Stomach (tissue), 4 donors: Measurements from ENCODE around the gene RPL13.

Experiments used
- EP300 ChIP-seq: sonication (generic); formaldehyde crosslinking; IDR thresholded peaks from one replicate; pipeline ENCODE4 v1.6.1; 2017; ENCODE audit warnings: antibody characterized with exemption
- POLR2A ChIP-seq, 4 donors: fragments of 450-650 bp; IDR thresholded peaks; one replicate each; pipeline ENCODE4 v1.6.1; 2016; ENCODE audit warnings: antibody characterized with exemption in 4 of 4, control low read depth in 2 of 4, mild to moderate bottlenecking in 1 of 4, moderate library complexity in 1 of 4
- TF ChIP-seq, protein P1 (sequence below), 7 experiments: fragments of 450-650 bp in 4 of 7; fragments of 200-600 bp in 3 of 7; sonication (generic) in 3 of 7; IDR thresholded peaks; one replicate each; pipeline ENCODE4 v1.5.1; 2016 to 2019; ENCODE audit warnings: antibody characterized with exemption in 7 of 7, control low read depth in 2 of 7, mild to moderate bottlenecking in 1 of 7

DNA sequence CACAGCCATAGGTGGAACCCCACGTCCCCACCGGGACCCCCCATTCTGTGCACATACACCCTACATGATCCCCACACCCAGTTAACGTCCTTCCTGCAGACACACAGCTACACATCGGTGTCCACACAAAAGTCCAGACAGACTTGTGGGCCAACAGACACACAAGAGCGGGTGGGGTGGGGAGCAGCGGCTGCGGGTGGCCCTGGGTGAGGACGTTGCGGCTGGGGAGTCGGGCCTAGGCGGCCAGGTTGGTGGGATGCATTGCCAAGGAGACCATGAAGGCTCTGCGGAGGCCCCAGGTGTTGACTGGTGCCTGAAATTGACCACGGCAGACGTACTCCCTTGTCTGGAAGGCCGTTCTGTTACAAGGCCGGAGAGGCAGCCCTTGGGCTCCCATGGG is 44.3 kb downstream of the RPL13 start:
- TF ChIP-seq POLR2A (IDR thresholded peaks at IDR 0.05), result no peak
- no peak for TF ChIP-seq EP300
- TF ChIP-seq, protein P1, sequence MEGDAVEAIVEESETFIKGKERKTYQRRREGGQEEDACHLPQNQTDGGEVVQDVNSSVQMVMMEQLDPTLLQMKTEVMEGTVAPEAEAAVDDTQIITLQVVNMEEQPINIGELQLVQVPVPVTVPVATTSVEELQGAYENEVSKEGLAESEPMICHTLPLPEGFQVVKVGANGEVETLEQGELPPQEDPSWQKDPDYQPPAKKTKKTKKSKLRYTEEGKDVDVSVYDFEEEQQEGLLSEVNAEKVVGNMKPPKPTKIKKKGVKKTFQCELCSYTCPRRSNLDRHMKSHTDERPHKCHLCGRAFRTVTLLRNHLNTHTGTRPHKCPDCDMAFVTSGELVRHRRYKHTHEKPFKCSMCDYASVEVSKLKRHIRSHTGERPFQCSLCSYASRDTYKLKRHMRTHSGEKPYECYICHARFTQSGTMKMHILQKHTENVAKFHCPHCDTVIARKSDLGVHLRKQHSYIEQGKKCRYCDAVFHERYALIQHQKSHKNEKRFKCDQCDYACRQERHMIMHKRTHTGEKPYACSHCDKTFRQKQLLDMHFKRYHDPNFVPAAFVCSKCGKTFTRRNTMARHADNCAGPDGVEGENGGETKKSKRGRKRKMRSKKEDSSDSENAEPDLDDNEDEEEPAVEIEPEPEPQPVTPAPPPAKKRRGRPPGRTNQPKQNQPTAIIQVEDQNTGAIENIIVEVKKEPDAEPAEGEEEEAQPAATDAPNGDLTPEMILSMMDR (IDR thresholded peaks at IDR 0.05), result no peak
